Ectodermal cell (in vitro differentiated cells): ENCODE results near the gene IL17RE.

Experiments
- H3K27ac ChIP-seq: 2 replicates; pipeline ENCODE4 v1.7.0; 2013; ENCODE audit warnings: mild to moderate bottlenecking, low read depth, low read length; ENCODE audit not compliant: insufficient read depth, poor library complexity, severe bottlenecking
- H3K27me3 ChIP-seq: 2 replicates; pipeline ENCODE4 v1.7.0; 2013; ENCODE audit warnings: mild to moderate bottlenecking, low read length; ENCODE audit not compliant: insufficient read depth, control insufficient read depth, poor library complexity, severe bottlenecking
- H3K36me3 ChIP-seq: one replicate; pipeline ENCODE4 v1.7.0; 2013; ENCODE audit warnings: low read length; ENCODE audit not compliant: control insufficient read depth, insufficient read depth
- H3K4me1 ChIP-seq: one replicate; pipeline ENCODE4 v1.7.0; 2013; ENCODE audit warnings: low read length; ENCODE audit not compliant: control insufficient read depth, insufficient read depth
- H3K4me3 ChIP-seq: 2 replicates; pipeline ENCODE4 v1.7.0; 2013; ENCODE audit warnings: low read depth, low read length, control low read depth; ENCODE audit not compliant: insufficient read depth
- H3K9me3 ChIP-seq: 2 replicates; pipeline ENCODE4 v1.7.0; 2013; ENCODE audit warnings: mild to moderate bottlenecking, low read length, moderate library complexity; ENCODE audit not compliant: control insufficient read depth
- WGBS, 2 experiments: methylation state at CpG; one replicate each; pipeline ENCODE4 v1.1.7; 2013; ENCODE audit warnings: missing lambda C conversion rate in 2 of 2; 5-methylcytosine and 5-hydroxymethylcytosine counted together

IL17RE gene

GRCh38 chr3:9881441-9881840, 21.2 kb upstream of the IL17RE start:
- Histone ChIP-seq H3K9me3 (no peaks in the 10 kb centered on the region), H3K27ac (no peak overlapping the region), H3K4me3 (no peak overlapping the region), H3K36me3 (no peaks in the 10 kb centered on the region), H3K4me1 (no peaks in the 10 kb centered on the region), H3K27me3 (no peaks in the 10 kb centered on the region)
- WGBS, 2 experiments, result 94 to 98% methylated on average over 1 of the region's 1 CpG

- WGBS, 2 experiments, result 86 to 90% methylated on average over 7 of the region's 7 CpGs
- H3K27me3 ChIP-seq, result no peaks in the 10 kb centered on the region
- no peak overlapping the region for H3K4me3 ChIP-seq
- no peak overlapping the region for H3K27ac ChIP-seq
- no peaks in the 10 kb centered on the region for H3K4me1 ChIP-seq
- H3K36me3 ChIP-seq, result no peaks in the 10 kb centered on the region
- no peaks in the 10 kb centered on the region for H3K9me3 ChIP-seq
Observed at GRCh38 chr3:9883706-9884554, 18.7 kb upstream of the IL17RE start.

- H3K27ac ChIP-seq, result no peak overlapping the region
- H3K9me3 ChIP-seq, result no peaks in the 10 kb centered on the region
- H3K4me3 ChIP-seq, result no peak overlapping the region
- H3K36me3 ChIP-seq, result no peaks in the 10 kb centered on the region
- WGBS, 2 experiments, result 90 to 93% methylated on average over 11 of the region's 11 CpGs
- H3K4me1 ChIP-seq, result no peaks in the 10 kb centered on the region
- H3K27me3 ChIP-seq, result no peaks in the 10 kb centered on the region
Observed at GRCh38 chr3:9884555-9885165, 18.0 kb upstream of the IL17RE start.

- H3K27ac ChIP-seq, result no peak overlapping the region
- no peaks in the 10 kb centered on the region for H3K27me3 ChIP-seq
- H3K4me3 ChIP-seq, result no peak overlapping the region
- no peaks in the 10 kb centered on the region for H3K36me3 ChIP-seq
- no peaks in the 10 kb centered on the region for H3K4me1 ChIP-seq
- H3K9me3 ChIP-seq, result no peaks in the 10 kb centered on the region
Observed at GRCh38 chr3:9886328-9886727, 16.3 kb upstream of the IL17RE start.

DNA sequence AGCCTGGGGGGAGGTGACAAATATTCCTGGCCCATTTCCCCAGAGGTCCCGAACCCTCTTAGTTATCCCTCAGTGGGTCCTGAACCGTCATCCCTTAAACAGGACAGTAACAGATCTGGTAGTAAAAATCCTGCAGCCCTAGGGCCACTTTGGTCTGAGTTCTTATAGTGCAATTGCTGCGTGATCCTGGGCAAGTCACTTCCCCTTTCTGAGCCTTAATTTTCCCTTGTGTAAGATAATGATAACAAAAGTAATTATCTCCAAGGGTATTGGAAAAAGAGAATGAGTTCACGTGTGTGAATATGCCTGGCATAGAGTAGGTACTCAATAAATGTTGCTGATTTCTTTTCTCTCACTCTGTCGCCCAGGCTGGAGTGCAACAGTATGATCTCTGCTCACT, 15.2 kb upstream of the IL17RE start:
- H3K4me1 ChIP-seq, result no peaks in the 10 kb centered on the region

DNA sequence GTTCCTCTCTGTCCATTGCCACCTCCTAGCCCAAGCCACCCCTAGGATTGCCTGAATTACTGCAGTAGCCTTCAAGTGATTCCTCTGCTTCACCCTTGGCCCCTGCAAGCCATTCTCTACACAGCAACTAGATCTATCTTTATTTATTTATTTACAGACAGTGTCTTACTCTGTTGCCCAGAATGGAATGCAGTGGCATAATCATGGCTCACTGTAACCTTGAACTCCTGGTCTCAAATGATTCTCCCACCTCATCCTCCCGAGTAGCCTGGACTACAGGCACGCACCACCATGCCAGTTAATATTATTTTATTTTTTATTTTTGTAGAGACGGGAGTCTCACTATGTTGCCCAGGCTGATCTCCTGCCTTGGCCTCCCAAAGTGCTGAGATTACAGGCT, 14.1 kb upstream of the IL17RE start:
- Histone ChIP-seq H3K4me3 (no peak overlapping the region), H3K27ac (no peak overlapping the region), H3K27me3 (no peaks in the 10 kb centered on the region), H3K4me1 (no peaks in the 10 kb centered on the region), H3K36me3 (peaks cover 14% of the 10 kb centered on the region), H3K9me3 (no peaks in the 10 kb centered on the region)
- 78 to 87% methylated on average over 2 to 3 of the region's 3 CpGs for WGBS, 2 experiments

More for the DNA sequence above, 15.2 kb upstream of the IL17RE start:
- WGBS, 2 experiments, result 92% methylated on average over 5 of the region's 5 CpGs
- H3K4me3 ChIP-seq, result no peak overlapping the region
- no peaks in the 10 kb centered on the region for H3K9me3 ChIP-seq
- H3K27ac ChIP-seq, result no peak overlapping the region
- peaks cover 4% of the 10 kb centered on the region for H3K36me3 ChIP-seq
- H3K27me3 ChIP-seq, result no peaks in the 10 kb centered on the region

DNA sequence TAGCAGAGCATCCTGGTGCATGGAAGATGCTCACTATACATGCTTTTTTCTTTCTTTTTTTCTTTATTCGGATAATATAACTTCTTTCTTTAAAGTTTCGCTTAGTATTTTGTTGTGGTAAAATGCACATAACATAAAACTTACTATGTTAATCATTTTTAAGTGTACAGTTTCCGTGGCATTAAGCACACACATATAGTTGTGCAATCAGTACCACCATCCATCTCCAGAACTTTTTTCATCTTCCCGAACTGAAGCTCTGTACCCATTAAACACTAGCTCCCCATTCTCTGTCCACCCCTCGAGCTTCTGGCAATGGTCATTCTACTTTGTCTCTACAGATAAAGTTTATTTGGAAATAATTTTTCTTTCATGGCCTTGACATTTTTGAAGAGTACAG, 13.2 kb upstream of the IL17RE start:
- Histone ChIP-seq H3K9me3 (no peaks in the 10 kb centered on the region), H3K4me3 (no peak overlapping the region), H3K27ac (no peak overlapping the region), H3K27me3 (no peaks in the 10 kb centered on the region), H3K4me1 (no peaks in the 10 kb centered on the region), H3K36me3 (peaks cover 18% of the 10 kb centered on the region)
- 88 to 92% methylated on average over 2 to 4 of the region's 5 CpGs for WGBS, 2 experiments

- WGBS, 2 experiments, result 1% methylated on average over 62 of the region's 62 CpGs
- peak within 1 kb of the TSS; percentile 99 for H3K4me3 ChIP-seq
- H3K4me1 ChIP-seq, result no peaks in the 10 kb centered on the region
- H3K9me3 ChIP-seq, result no peaks in the 10 kb centered on the region
- H3K27me3 ChIP-seq, result no peaks in the 10 kb centered on the region
- peaks cover 18% of the 10 kb centered on the region for H3K36me3 ChIP-seq
- peak within 1 kb of the TSS; percentile 55 for H3K27ac ChIP-seq
Observed at GRCh38 chr3:9890249-9891071, 12.2 kb upstream of the IL17RE start, which contains the start of gene JAGN1. Gene JAGN1 (plus strand): TSS chr3:9890610. CDS start chr3:9890723, 113 bp downstream.

DNA sequence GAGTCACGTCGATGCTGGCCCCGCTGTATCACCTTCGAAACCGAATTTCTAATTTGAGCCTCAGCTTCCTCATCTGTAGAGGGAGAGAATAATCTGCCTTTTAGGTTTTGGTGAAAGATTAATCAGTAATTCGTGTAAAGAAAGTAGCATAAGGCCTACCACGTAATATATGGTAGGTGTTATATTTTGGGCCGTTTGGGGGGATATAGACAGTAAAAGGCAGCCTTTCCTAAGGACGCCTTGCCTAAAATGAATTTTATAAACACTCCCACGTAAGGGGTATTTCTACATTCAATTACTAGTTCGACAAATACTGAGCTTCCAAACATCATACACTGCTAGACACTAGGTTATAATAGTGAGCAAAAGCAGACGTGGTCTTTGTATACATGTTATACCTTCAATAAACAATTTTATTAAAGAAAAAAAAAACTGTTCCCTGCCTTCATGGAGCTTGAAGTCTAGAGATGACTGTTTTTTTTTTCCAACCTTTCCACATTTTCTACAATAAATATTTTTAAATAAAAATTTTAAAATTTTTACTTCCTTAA, 11.5 kb upstream of the IL17RE start:
- Histone ChIP-seq H3K27me3 (no peaks in the 10 kb centered on the region), H3K4me3 (peak overlapping the region; percentile 99), H3K36me3 (peaks cover 18% of the 10 kb centered on the region), H3K4me1 (no peaks in the 10 kb centered on the region), H3K27ac (peak overlapping the region; percentile 55), H3K9me3 (no peaks in the 10 kb centered on the region)
- 19 to 20% methylated on average over 11 to 12 of the region's 12 CpGs for WGBS, 2 experiments

DNA sequence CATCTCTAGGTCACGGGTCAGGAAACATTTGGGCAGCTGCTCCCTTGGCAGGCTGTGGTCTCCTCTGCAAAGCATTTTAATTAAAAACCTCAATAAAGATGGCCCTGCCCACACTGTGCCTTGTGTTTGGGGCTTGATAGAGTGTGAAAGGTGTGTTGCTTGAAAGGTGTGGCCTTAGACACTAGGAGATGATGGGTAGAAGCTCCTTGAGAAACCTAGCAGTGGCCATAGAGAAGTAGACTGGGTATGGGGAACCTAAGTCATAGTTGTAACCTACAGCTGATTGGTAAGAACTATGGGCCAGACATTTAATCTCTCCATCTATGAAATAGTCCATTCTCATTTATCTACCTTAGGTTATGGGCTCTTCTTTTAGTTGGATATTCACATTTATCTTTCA, 8.9 kb upstream of the IL17RE start:
- H3K4me3 ChIP-seq, result no peak overlapping the region
- no peaks in the 10 kb centered on the region for H3K4me1 ChIP-seq

More for the DNA sequence above, 8.9 kb upstream of the IL17RE start:
- H3K36me3 ChIP-seq, result peaks cover 18% of the 10 kb centered on the region
- H3K9me3 ChIP-seq, result no peaks in the 10 kb centered on the region
- H3K27me3 ChIP-seq, result no peaks in the 10 kb centered on the region
- 88 to 90% methylated on average over 1 of the region's 1 CpG for WGBS, 2 experiments
- no peak overlapping the region for H3K27ac ChIP-seq
